ENCODE results near the gene DNAAF1. TPM values are rescaled to one million over a fixed set of nuclear protein-coding genes. Genes with fewer than 3 reads are reported as not detected.

Gene DNAAF1
- total RNA-seq, 1 donor from 2014 or later: 0.11 TPM

GRCh38 chr16:84177741-84178073 lies 32.6 kb downstream of the DNAAF1 start:
- H3K4me1 Mint-ChIP-seq: peaks cover 5% of the 10 kb centered on the region
- Histone ChIP-seq H3K4me3 (no peak overlapping the region), H3K9me3 (ENCODE audit: low read depth) (no peaks in the 10 kb centered on the region), H3K4me2 (no peak overlapping the region), H2AFZ (replicated peaks) (no peak overlapping the region), H3F3A (ENCODE audit: low read depth) (no peaks in the 10 kb centered on the region), H4K20me1 (ENCODE audit: low read depth) (no peaks in the 10 kb centered on the region), H3K4me1 (no peaks in the 10 kb centered on the region), H3K36me3 (no peaks in the 10 kb centered on the region), H3K27ac (no peak overlapping the region), H3K79me2 (ENCODE audit: low read depth) (no peaks in the 10 kb centered on the region), H3K27me3 (no peaks in the 10 kb centered on the region), H3K9ac (no peak overlapping the region)
- H3K36me3 Mint-ChIP-seq: no peaks in the 10 kb centered on the region
- H3K27ac Mint-ChIP-seq: no peak overlapping the region
- H3K9me3 Mint-ChIP-seq: no peaks in the 10 kb centered on the region
- peaks cover 6% of the 10 kb centered on the region for H3K27me3 Mint-ChIP-seq (ENCODE audit: insufficient read depth, low read depth)
- DNase-seq (ENCODE audit: low spot score): no peak
- no peak overlapping the region for H3K4me3 Mint-ChIP-seq
- TF ChIP-seq, protein P1, sequence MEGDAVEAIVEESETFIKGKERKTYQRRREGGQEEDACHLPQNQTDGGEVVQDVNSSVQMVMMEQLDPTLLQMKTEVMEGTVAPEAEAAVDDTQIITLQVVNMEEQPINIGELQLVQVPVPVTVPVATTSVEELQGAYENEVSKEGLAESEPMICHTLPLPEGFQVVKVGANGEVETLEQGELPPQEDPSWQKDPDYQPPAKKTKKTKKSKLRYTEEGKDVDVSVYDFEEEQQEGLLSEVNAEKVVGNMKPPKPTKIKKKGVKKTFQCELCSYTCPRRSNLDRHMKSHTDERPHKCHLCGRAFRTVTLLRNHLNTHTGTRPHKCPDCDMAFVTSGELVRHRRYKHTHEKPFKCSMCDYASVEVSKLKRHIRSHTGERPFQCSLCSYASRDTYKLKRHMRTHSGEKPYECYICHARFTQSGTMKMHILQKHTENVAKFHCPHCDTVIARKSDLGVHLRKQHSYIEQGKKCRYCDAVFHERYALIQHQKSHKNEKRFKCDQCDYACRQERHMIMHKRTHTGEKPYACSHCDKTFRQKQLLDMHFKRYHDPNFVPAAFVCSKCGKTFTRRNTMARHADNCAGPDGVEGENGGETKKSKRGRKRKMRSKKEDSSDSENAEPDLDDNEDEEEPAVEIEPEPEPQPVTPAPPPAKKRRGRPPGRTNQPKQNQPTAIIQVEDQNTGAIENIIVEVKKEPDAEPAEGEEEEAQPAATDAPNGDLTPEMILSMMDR (IDR thresholded peaks at IDR 0.05): no peak
- TF ChIP-seq EZH2 (IDR thresholded peaks at IDR 0.05) (no peak), EZH2phosphoT487 (IDR thresholded peaks at IDR 0.05) (no peak)

DNA sequence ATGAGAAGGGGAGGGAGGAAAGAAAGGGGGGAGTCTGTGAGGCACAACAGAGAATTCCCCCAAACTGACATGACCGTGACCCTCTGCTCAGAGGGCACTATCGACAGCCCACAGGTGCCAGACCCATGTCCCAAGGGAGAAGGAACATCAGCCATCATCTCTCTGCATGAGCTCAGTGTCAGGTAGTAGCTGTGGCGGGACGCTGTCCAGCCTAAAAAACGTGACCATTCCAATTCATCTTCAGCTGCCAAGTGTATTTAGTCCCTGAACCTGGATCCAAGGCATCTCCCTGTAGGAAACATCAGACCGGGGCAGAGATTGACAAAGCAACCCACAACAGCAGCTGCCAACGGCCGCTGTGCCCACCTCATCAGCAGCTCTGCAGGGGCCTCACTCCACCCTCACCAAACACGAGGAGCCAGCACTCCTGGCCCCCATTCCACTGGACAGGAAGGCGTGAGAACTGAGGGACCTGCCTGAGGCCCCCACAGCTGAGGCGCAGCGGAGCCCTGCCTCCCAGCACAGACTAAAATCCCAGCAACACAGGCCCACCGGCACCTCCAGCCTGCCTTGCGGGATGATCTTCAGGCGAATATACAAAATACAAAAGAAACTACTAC lies 33.1 kb downstream of the DNAAF1 start:
- Histone ChIP-seq H3K36me3 (no peaks in the 10 kb centered on the region), H3K79me2 (ENCODE audit: low read depth) (peaks cover 2% of the 10 kb centered on the region), H3K27ac (no peak overlapping the region), H3K4me2 (no peak overlapping the region), H3K4me1 (no peaks in the 10 kb centered on the region), H3K27me3 (no peaks in the 10 kb centered on the region), H3K9ac (no peak overlapping the region), H2AFZ (replicated peaks) (no peak overlapping the region), H3K4me3 (no peak overlapping the region), H4K20me1 (ENCODE audit: low read depth) (no peaks in the 10 kb centered on the region), H3K9me3 (ENCODE audit: low read depth) (no peaks in the 10 kb centered on the region), H3F3A (ENCODE audit: low read depth) (no peaks in the 10 kb centered on the region)
- Mint-ChIP-seq H3K36me3 (no peaks in the 10 kb centered on the region), H3K9me3 (no peaks in the 10 kb centered on the region), H3K27ac (no peak overlapping the region), H3K4me3 (no peak overlapping the region), H3K4me1 (peaks cover 5% of the 10 kb centered on the region), H3K27me3 (ENCODE audit: insufficient read depth, low read depth) (peaks cover 6% of the 10 kb centered on the region)
- DNase-seq (ENCODE audit: low spot score): no peak
- TF ChIP-seq, protein P1 (IDR thresholded peaks at IDR 0.05): no peak
- TF ChIP-seq EZH2 (IDR thresholded peaks at IDR 0.05) (no peak), EZH2phosphoT487 (IDR thresholded peaks at IDR 0.05) (no peak)

- H3K36me3 ChIP-seq: no peaks in the 10 kb centered on the region
- no peaks in the 10 kb centered on the region for H3K9me3 ChIP-seq (ENCODE audit: low read depth)
- no peak for TF ChIP-seq EZH2phosphoT487 (IDR thresholded peaks at IDR 0.05)
- TF ChIP-seq EZH2 (IDR thresholded peaks at IDR 0.05): no peak
Measured at GRCh38 chr16:84178892-84179611, 33.9 kb downstream of the DNAAF1 start.

More at GRCh38 chr16:84178892-84179611, 33.9 kb downstream of the DNAAF1 start:
- Histone ChIP-seq H3F3A (ENCODE audit: low read depth) (no peaks in the 10 kb centered on the region), H3K4me2 (no peak overlapping the region), H3K27me3 (no peaks in the 10 kb centered on the region), H4K20me1 (ENCODE audit: low read depth) (no peaks in the 10 kb centered on the region), H3K4me1 (no peaks in the 10 kb centered on the region), H3K4me3 (no peak overlapping the region), H2AFZ (replicated peaks) (no peak overlapping the region), H3K9ac (no peak overlapping the region), H3K27ac (no peak overlapping the region), H3K79me2 (ENCODE audit: low read depth) (peaks cover 10% of the 10 kb centered on the region)
- no peak for DNase-seq (ENCODE audit: low spot score)
- H3K27ac Mint-ChIP-seq: no peak overlapping the region
- H3K9me3 Mint-ChIP-seq: no peaks in the 10 kb centered on the region
- no peaks in the 10 kb centered on the region for H3K36me3 Mint-ChIP-seq
- H3K4me3 Mint-ChIP-seq: no peak overlapping the region
- H3K27me3 Mint-ChIP-seq (ENCODE audit: insufficient read depth, low read depth): peaks cover 3% of the 10 kb centered on the region
- peaks cover 5% of the 10 kb centered on the region for H3K4me1 Mint-ChIP-seq
